HCT116 (cell line): ENCODE data around the gene MYO7A. TPM values are rescaled to one million over a fixed set of nuclear protein-coding genes. Genes with fewer than 3 reads are reported as not detected.

Source experiments
- ATAC-seq: fragments of 200-7000 bp; cut with Tn5 transposase; 2 replicates; pipeline ENCODE4 v1.9.1; 2020; ENCODE audit warnings: mild to moderate bottlenecking, moderate library complexity
- BruUV-seq: library from RNA; stranded (reverse); fragments of 400-500 nt; replicated peaks from 2 replicates; lab custom pipeline; 2021; lab: Mats Ljungman, UMichigan
- CTCF ChIA-PET: fragments of 300-600 bp; sonication (Branson Sonifier 250); formaldehyde crosslinking; loops from one replicate; lab custom pipeline; 2021; ENCODE audit warnings: antibody characterized with exemption; lab: Charles Lee
- POLR2A ChIA-PET: fragments of 300-600, 350-600 bp; sonication (Branson Sonifier 250); formaldehyde crosslinking; loops from one replicate; lab custom pipeline; 2021; ENCODE audit warnings: antibody characterized with exemption; lab: Charles Lee
- RAD21 ChIA-PET, 2 experiments: fragments of 300-600 bp; sonication (Branson Sonifier 250); formaldehyde crosslinking; loops; one replicate each; lab custom pipeline; 2023; ENCODE audit warnings: low total read pairs in 2 of 2; ENCODE audit not compliant: uncharacterized antibody in 2 of 2, unreplicated experiment in 2 of 2, low non-redundant PET in 1 of 2; lab: Charles Lee
- DNase-seq: peaks from one replicate; pipeline ENCODE4 v3.0.0-alpha.2; 2010; ENCODE audit warnings: low read depth, low spot score
- H2AFZ ChIP-seq: fragments of 200-600 bp; shearing (Covaris generic), sonication (generic); 2 replicates; pipeline ENCODE4 v1.6.1; 2017; ENCODE audit warnings: low read depth, mixed run types, mixed read lengths, antibody characterized with exemption, low read length; ENCODE audit not compliant: poor library complexity, severe bottlenecking
- H3K27ac ChIP-seq: 2 replicates; pipeline ENCODE4 v1.5.1; 2012; ENCODE audit warnings: low read depth, low read length
- H3K27me3 ChIP-seq: fragments of 200-600 bp; sonication (generic); 2 replicates; pipeline ENCODE4 v1.6.1; 2016; ENCODE audit warnings: mixed run types, low read length, mixed read lengths; ENCODE audit not compliant: insufficient read depth
- H3K36me3 ChIP-seq, 2 experiments: fragments of 200-500 bp in 1 of 2; fragments of 200-600 bp in 1 of 2; sonication (Bioruptor generic) in 1 of 2; sonication (generic) in 1 of 2; 2 replicates each; pipeline versions ENCODE4 v1.5.1 to v1.6.1; 2014 to 2016; ENCODE audit warnings: low read length in 2 of 2, inconsistent platforms in 1 of 2, mixed read lengths in 1 of 2, mixed run types in 1 of 2; ENCODE audit not compliant: insufficient read depth in 2 of 2, control insufficient read depth in 1 of 2
- H3K4me1 ChIP-seq, 2 experiments: fragments of 200-600 bp in 1 of 2; sonication (generic) in 1 of 2; 2 replicates each; pipeline versions ENCODE4 v1.5.1 to v1.6.1; 2012 to 2017; ENCODE audit warnings: low read length in 2 of 2, inconsistent platforms in 1 of 2, mild to moderate bottlenecking in 1 of 2, mixed read lengths in 1 of 2, mixed run types in 1 of 2, moderate library complexity in 1 of 2; ENCODE audit not compliant: insufficient read depth in 2 of 2, control insufficient read depth in 1 of 2
- H3K4me2 ChIP-seq: fragments of 200-600 bp; sonication (generic); 2 replicates; pipeline ENCODE4 v1.6.1; 2017; ENCODE audit warnings: mixed run types, low read length, mixed read lengths
- H3K4me3 ChIP-seq, 2 experiments: fragments of 200-600 bp in 1 of 2; sonication (generic) in 1 of 2; replicated peaks in 1 of 2; 2 replicates each; pipeline ENCODE4 v1.5.1; 2011 to 2016; ENCODE audit warnings: low read length in 2 of 2, control low read depth in 1 of 2, low read depth in 1 of 2, mild to moderate bottlenecking in 1 of 2, mixed read lengths in 1 of 2, mixed run types in 1 of 2
- H3K79me2 ChIP-seq: fragments of 200-600 bp; sonication (generic); 2 replicates; pipeline ENCODE4 v1.6.1; 2017; ENCODE audit warnings: mild to moderate bottlenecking, mixed run types, low read length, moderate library complexity, mixed read lengths; ENCODE audit not compliant: insufficient read depth
- H3K9ac ChIP-seq: fragments of 200-600 bp; sonication (generic); 2 replicates; pipeline ENCODE4 v1.6.1; 2016; ENCODE audit warnings: low read length, mixed read lengths
- H3K9me2 ChIP-seq: fragments of 200-600 bp; sonication (generic), shearing (Covaris generic); 2 replicates; pipeline ENCODE4 v1.6.1; 2017; ENCODE audit warnings: mixed run types, mild to moderate bottlenecking, moderate library complexity; ENCODE audit not compliant: insufficient read depth
- H3K9me3 ChIP-seq, 2 experiments: fragments of 200-500 bp in 1 of 2; fragments of 200-600 bp in 1 of 2; sonication (Bioruptor generic) in 1 of 2; sonication (generic) in 1 of 2; 2 replicates each; pipeline ENCODE4 v1.6.1; 2014 to 2017; ENCODE audit warnings: low read length in 2 of 2, mixed read lengths in 2 of 2, inconsistent platforms in 1 of 2, low read depth in 1 of 2, mild to moderate bottlenecking in 1 of 2, mixed run types in 1 of 2, moderate library complexity in 1 of 2; ENCODE audit not compliant: control insufficient read depth in 1 of 2, insufficient read depth in 1 of 2
- H4K20me1 ChIP-seq: fragments of 200-600 bp; sonication (generic), shearing (Covaris generic); 2 replicates; pipeline ENCODE4 v1.6.1; 2017; ENCODE audit warnings: mixed run types, mild to moderate bottlenecking, moderate library complexity; ENCODE audit not compliant: insufficient read depth
- CEBPB ChIP-seq: IDR thresholded peaks from 2 replicates; pipeline ENCODE4 v1.6.1; 2012; ENCODE audit warnings: low read depth
- POLR2A ChIP-seq: IDR thresholded peaks from 2 replicates; pipeline ENCODE4 v1.7.0; 2011; ENCODE audit warnings: borderline replicate concordance; ENCODE audit not compliant: insufficient read depth, insufficient read length; ENCODE audit errors: extremely low read depth
- POLR2AphosphoS5 ChIP-seq: IDR thresholded peaks from 2 replicates; pipeline ENCODE4 v1.6.1; 2011; ENCODE audit warnings: mild to moderate bottlenecking, low read depth, low read length, moderate library complexity
- SIN3A ChIP-seq: IDR thresholded peaks from 2 replicates; pipeline ENCODE4 v1.6.1; 2012; ENCODE audit warnings: low read depth
- SRF ChIP-seq: IDR thresholded peaks from 2 replicates; pipeline ENCODE4 v1.6.1; 2012; ENCODE audit warnings: low read depth
- YY1 ChIP-seq: IDR thresholded peaks from 2 replicates; pipeline ENCODE4 v1.6.1; 2011; ENCODE audit warnings: low read length, low read depth, moderate library complexity, mild to moderate bottlenecking; ENCODE audit not compliant: insufficient replicate concordance; ENCODE audit errors: extremely low read depth
- ZNF274 ChIP-seq: fragments of 200-500 bp; sonication (Bioruptor generic); IDR thresholded peaks from 2 replicates; pipeline ENCODE4 v1.6.1; 2014; ENCODE audit warnings: mild to moderate bottlenecking, low read depth, low read length, inconsistent platforms
- intact Hi-C: fragments of 100-400 bp; cut with micrococcal nuclease; formaldehyde crosslinking; loops from 2 replicates; pipeline ENCODE4 v1.10.0; 2022
- total RNA-seq: library from RNA; stranded (reverse); gene quantifications from one replicate; pipeline ENCODE4 v1.2.1, GENCODE V29; 2021; ENCODE audit not compliant: unreplicated experiment
- TF ChIP-seq, protein P1 (sequence below): IDR thresholded peaks from 2 replicates; pipeline ENCODE4 v1.6.1; 2012
- TF ChIP-seq, protein P2 (sequence below): IDR thresholded peaks from 2 replicates; pipeline ENCODE4 v1.6.1; 2012; ENCODE audit warnings: low read depth
- TF ChIP-seq, protein P3 (sequence below): IDR thresholded peaks from 2 replicates; pipeline ENCODE4 v1.6.1; 2011; ENCODE audit warnings: mild to moderate bottlenecking, low read length, moderate library complexity; ENCODE audit not compliant: insufficient replicate concordance; ENCODE audit errors: extremely low read depth
- TF ChIP-seq, protein P4 (sequence below): IDR thresholded peaks from 2 replicates; pipeline ENCODE4 v1.6.1; 2012

The MYO7A gene
- total RNA-seq, 1 experiment from 2014 or later = 1.8 TPM

DNA sequence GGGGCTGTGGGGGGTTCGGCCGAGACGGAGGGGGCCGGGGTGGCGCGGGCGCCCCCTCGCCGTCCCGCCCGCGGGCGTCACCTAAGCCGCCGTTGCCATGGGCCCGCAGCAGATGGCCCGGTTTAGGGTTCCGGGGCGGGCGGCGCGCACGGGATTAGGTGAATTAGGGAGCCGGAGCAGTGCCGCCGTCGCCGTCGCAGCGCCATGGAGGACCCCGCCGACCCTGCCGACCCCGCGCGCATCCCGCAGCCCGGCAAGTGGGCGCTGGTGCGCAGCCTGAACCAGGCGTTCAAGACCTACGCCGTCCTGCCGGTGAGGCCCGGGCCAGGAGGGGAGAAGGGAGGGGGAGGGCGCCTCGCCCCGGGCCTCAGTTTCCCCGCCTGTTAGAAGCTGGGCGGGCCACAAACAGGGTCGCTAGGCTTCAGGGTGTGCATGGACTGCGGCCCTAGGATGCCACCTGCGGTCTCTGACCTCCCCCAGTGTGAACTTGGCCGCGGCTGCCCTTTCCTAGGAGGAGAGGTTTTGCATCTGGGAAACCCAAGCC lies 10.1 kb downstream of the MYO7A start:
- H3K36me3 ChIP-seq = no peaks in the 10 kb centered on the region
- H3K27me3 ChIP-seq = no peaks in the 10 kb centered on the region
- no peaks in the 10 kb centered on the region for H3K79me2 ChIP-seq
- no peak overlapping the region for H2AFZ ChIP-seq
- no peak overlapping the region for H3K27ac ChIP-seq
- H3K4me1 ChIP-seq = peaks cover 0 to 3% of the 10 kb centered on the region in 2 experiments; a peak in 1 of 4 replicates
- BruUV-seq = no TSS peak
- no peak for DNase-seq
- H4K20me1 ChIP-seq = no peaks in the 10 kb centered on the region
- H3K9me3 ChIP-seq = no peaks in the 10 kb centered on the region
- no peak overlapping the region for H3K9ac ChIP-seq
- ChIA-PET POLR2A (no interaction called here), RAD21 (no interaction called here)
- H3K4me3 ChIP-seq = no peak overlapping the region
- no peaks in the 10 kb centered on the region for H3K9me2 ChIP-seq
- intact Hi-C loops = no loop called here
- TF ChIP-seq, protein P1, sequence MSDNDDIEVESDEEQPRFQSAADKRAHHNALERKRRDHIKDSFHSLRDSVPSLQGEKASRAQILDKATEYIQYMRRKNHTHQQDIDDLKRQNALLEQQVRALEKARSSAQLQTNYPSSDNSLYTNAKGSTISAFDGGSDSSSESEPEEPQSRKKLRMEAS = no peak
- TF ChIP-seq SRF = no peak
- TF ChIP-seq YY1 = no peak
- TF ChIP-seq CEBPB = no peak
- TF ChIP-seq, protein P2, sequence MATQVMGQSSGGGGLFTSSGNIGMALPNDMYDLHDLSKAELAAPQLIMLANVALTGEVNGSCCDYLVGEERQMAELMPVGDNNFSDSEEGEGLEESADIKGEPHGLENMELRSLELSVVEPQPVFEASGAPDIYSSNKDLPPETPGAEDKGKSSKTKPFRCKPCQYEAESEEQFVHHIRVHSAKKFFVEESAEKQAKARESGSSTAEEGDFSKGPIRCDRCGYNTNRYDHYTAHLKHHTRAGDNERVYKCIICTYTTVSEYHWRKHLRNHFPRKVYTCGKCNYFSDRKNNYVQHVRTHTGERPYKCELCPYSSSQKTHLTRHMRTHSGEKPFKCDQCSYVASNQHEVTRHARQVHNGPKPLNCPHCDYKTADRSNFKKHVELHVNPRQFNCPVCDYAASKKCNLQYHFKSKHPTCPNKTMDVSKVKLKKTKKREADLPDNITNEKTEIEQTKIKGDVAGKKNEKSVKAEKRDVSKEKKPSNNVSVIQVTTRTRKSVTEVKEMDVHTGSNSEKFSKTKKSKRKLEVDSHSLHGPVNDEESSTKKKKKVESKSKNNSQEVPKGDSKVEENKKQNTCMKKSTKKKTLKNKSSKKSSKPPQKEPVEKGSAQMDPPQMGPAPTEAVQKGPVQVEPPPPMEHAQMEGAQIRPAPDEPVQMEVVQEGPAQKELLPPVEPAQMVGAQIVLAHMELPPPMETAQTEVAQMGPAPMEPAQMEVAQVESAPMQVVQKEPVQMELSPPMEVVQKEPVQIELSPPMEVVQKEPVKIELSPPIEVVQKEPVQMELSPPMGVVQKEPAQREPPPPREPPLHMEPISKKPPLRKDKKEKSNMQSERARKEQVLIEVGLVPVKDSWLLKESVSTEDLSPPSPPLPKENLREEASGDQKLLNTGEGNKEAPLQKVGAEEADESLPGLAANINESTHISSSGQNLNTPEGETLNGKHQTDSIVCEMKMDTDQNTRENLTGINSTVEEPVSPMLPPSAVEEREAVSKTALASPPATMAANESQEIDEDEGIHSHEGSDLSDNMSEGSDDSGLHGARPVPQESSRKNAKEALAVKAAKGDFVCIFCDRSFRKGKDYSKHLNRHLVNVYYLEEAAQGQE = no peak
- TF ChIP-seq, protein P3, sequence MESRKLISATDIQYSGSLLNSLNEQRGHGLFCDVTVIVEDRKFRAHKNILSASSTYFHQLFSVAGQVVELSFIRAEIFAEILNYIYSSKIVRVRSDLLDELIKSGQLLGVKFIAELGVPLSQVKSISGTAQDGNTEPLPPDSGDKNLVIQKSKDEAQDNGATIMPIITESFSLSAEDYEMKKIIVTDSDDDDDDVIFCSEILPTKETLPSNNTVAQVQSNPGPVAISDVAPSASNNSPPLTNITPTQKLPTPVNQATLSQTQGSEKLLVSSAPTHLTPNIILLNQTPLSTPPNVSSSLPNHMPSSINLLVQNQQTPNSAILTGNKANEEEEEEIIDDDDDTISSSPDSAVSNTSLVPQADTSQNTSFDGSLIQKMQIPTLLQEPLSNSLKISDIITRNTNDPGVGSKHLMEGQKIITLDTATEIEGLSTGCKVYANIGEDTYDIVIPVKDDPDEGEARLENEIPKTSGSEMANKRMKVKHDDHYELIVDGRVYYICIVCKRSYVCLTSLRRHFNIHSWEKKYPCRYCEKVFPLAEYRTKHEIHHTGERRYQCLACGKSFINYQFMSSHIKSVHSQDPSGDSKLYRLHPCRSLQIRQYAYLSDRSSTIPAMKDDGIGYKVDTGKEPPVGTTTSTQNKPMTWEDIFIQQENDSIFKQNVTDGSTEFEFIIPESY = no peak
- TF ChIP-seq POLR2A = no peak
- no peak for TF ChIP-seq POLR2AphosphoS5
- TF ChIP-seq ZNF274 = no peak
- no peak for TF ChIP-seq SIN3A
- TF ChIP-seq, protein P4, sequence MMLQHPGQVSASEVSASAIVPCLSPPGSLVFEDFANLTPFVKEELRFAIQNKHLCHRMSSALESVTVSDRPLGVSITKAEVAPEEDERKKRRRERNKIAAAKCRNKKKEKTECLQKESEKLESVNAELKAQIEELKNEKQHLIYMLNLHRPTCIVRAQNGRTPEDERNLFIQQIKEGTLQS = no peak
- TF ChIP-seq, all 23 proteins: peak for 0
- H3K4me2 ChIP-seq = no peak overlapping the region
- CTCF ChIA-PET = no interaction called here
- no peak for ATAC-seq
